ENCODE results near the gene BOLA2B.
"Not testable (repeated sequence)": the region's sequence is repeated elsewhere in the genome, so short reads cannot be mapped to it uniquely, and the experiment has no call there.

Gene BOLA2B

DNA sequence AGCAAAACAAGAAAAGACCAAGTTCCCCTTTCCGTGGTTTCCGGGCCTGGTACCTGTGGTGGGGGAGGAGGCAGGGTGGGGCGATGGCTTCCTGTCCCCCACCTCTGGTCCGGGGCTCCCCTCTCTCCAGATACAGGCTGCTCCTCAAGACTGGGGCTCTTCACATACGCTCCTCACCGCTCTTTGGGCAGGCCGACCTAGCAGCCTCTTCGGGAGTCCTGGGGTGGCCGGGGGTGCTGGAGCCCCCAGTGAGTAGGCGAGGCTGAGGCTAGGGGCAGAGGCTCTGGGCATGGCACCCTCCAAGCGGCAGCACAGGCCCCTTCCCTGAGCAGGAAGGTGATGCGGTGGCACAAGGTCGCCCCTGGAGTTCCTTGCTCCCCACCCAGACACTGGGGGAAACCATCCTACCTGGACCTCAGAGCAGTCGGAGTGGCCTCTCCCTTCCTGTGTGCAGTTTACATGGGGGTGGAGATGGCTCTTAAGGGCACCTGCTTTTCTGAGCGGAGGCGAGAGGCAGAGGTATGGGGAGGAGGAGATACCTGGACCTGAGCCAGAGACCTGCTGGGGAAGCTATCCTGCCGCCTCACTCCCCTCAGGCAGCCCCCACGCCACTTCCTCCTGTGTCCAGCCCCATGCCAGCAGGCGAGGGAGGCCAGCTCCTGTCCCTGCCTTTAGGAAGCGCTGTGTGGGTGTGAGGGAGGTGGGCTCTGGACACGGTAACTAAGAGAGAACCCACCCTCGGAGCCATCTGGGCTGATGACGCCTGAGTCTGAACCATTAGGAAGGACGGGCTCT is 9.2 kb downstream of the BOLA2B start:
- no peak for DNase-seq

DNA sequence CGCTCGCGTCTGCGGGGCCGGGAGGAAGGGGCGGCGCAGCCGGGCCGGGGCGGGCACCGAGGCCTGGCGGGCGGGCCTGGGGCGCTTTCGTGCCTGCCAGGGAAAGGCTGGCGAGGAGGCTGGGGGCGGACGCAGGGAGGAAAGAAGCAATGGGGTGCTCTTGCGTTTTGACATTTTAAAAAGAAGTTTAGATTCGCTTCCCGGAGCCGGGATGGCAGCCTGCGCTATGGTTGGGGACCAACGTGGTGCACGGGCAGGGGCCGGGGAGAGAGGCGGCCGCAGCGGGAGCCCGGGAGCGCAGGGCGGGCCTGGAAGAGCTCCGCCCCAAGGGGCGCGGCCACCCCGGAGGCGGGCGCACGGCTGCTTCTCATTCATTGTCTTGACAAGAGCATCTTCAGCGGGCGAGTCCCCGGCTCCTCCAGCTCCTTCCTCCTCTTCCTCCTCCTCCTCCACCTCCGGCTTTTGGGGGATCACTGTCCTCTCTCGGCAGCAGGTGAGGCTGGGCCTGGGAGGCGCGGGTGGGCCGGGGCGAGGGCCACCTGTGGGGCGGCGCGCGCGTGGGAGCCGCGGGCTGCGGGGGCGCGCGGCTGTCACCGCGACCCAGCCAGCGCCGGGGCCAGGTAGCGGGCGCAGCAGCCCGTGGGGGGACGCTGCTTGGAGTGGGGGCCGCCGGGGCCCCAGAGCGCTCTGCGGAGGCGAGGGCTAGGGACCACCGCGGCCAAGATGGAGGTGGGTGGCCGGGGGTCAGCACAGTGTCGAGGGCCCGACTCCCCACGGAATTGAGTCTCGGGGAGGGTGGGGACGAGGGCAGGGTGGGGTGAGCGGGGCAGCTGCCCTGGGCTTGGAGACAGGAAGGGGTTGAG is 10.0 kb downstream of the BOLA2B start, which contains the start of gene CORO1A:
TSS of gene CORO1A (plus strand) at position 370 of the 863 bp plus-strand sequence. CDS start 1,608 bp downstream, outside the sequence.
- DNase-seq: no peak

DNA sequence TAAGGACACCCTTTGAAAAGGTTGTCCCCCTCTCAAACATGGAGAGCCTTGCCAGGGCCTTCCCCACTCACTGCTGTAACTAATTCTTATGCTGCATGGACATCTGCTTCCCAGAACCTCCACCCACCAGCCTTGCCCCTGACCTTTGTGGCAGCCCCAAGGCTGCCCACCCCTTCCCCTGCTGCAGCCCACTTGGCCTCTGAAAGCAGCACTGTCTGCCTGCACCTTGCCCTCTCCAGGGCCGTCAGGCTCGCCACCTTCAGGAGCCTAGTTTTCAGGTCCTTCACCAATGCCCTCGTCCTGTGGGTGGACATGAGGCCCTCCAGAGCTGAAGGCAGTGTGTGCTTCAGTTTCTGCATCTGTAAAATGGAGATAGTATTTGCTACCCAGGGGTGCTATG is 12.7 kb downstream of the BOLA2B start:
- no peak for DNase-seq

DNA sequence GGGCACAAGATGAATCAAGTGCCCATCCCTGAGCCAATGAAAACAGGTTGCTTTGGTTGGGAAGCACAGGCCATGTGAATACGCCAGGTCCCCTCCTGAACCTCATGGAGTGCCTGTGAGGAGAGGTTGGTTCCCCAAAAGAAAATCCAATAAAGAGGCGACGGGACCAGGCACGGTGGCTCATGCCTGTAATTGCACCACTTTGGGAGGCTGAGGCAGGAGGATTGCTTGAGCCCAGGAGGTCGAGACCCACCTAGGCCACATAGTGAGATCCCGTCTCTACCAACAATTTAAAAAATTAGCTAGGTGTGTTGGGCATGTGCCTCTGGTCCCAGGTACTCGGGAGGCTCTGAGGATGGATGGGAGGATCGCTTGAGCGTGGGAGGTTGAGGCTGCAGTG is 13.5 kb downstream of the BOLA2B start:
- DNase-seq: no peak

DNA sequence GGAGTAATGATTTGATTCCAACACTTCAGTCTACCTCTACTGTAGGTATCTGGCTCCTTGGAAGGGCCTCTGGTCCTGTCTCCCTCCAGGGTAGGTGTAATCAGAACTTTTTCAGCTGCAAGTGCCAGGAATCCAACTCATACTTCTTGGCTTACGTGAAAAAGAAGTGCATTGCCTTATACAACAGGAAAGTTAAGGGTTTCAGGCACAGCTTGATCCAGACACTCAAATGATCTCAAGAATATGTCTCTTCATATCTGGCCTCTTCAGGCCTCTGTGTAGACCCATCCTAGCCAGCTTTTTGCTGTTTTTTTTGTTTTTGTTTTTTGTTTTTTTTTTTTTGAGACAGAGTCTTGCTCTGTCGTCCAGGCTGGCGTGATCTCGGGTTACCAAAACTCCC is 14.3 kb downstream of the BOLA2B start:
- DNase-seq: no peak

DNA sequence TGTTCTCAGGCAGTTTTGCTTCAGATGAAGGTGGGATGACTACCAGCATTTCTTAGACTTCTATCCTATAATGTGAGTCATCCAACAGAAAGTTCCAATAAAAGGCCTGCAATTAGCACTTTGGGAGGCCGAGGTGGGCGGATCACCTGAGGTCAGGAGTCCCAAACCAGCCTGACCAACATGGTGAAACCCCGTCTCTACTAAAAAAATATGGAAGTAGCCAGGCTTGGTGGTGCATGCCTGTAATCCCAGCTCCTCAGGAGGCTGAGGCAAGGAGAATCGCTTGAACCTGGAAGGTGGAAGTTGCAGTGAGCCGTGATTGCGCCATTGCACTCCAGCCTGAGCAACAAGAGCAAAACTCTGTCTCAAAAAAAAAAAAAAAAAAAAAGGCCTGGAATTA is 16.6 kb downstream of the BOLA2B start:
- not testable (repeated sequence) for DNase-seq

DNA sequence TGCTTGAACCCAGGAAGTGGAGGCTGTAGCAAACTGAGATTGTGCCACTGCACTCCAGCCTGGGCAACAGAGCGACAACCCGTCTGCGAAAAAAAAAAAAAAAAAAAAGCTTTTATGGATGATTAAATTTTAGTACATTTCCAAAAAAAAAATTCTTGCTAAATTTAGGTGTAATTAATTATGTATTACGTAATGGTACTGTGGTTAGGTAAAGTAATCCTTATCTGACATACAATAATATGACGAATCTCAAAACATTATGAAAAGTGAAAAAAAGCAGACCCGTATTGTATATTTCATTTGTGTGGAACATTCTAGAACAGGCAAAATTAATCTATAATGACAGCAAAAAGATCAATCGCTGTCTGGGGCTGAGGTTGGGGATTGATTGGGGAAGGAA is 20.4 kb downstream of the BOLA2B start:
- no peak for DNase-seq

DNA sequence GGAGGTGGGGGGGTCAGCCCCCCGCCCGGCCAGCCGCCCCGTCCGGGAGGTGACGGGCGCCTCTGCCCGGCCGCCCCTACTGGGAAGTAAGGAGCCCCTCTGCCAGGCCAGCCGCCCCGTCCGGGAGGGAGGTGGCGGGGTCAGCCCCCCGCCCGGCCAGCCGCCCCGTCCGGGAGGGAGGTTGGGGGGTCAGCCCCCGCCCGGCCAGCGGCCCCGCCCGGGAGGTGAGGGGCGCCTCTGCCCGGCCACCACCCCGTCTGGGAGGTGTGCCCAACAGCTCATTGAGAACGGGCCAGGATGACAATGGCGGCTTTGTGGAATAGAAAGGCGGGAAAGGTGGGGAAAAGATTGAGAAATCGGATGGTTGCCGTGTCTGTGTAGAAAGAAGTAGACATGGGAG is 23.3 kb downstream of the BOLA2B start:
- not testable (repeated sequence) for DNase-seq

DNA sequence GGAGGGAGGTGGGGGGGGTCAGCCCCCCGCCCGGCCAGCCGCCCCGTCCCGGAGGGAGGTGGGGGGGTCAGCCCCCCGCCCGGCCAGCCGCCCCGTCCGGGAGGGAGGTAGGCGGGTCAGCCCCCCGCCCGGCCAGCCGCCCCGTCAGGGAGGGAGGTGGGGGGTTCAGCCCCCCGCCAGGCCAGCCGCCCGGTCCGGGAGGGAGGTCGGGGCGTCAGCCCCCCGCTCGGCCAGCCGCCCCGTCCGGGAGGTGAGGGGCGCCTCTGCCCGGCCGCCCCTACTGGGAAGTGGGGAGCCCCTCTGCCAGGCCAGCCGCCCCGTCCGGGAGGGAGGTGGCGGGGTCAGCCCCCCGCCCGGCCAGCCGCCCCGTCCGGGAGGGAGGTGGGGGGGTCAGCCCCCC is 24.1 kb downstream of the BOLA2B start:
- not testable (repeated sequence) for DNase-seq

DNA sequence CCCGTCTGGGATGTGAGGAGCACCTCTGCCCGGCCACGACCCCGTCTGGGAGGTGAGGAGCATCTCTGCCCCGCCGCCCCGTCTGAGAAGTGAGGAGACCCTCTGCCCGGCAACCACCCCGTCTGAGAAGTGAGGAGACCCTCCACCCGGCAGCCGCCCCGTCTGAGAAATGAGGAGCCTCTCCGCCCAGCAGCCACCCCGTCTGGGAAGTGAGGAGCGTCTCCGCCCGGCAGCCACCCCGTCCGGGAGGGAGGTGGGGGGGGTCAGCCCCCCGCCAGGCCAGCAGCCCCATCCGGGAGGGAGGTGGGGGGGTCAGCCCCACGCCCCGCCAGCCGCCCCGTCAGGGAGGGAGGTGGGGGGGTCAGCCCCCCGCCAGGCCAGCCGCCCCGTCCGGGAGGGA is 24.7 kb downstream of the BOLA2B start:
- not testable (repeated sequence) for DNase-seq

DNA sequence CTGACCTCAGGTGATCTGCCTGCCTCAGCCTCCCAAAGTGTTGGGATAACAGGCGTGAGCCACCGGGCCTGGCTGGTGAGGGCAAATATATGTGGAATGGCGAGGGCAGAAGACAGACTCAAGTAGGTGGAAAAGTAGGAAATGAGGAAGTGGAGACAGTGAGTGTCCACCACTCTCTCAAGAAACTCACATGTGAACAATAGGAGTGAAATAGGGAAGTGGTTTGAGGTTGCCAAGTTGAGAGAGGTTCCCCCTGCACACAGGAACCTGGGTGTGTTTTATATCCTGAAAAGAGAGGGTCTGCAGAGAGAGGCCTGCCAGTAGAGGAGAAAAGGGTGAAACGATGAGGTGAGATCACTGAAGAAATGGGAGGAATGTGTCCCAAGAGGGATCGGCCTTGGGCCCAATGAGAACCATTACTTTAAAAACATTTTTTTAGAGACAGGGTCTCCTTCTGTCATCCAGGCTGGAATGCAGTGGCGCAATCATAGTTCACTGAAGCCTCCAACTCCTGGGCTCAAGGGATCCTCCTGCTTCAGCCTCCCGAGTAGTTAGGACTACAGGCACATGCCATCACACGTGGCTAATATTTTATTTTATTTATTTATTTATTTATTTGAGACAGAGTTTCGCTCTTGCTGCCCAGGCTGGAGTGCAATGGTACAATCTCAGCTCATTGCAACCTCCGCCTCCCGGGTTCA is 27.1 kb downstream of the BOLA2B start:
- DNase-seq: no peak

DNA sequence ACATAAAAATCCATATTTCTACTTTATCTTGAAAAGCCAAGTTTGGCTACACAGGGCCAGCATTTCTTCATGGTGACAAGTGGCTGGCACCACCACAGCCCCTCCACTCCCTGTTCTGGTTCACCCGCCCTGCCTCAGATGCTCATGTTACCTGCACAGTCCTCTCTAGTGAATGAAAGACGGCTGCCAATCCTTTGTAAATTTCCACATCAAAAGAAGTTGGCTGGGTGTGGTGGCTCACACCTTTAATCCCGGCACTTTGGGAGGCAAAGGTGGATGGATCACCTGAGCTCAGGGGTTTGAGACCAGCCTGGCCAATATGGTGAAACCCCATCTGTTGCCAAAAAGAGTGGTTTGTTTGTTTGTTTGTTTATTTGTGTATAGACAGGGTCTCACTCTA is 29.9 kb downstream of the BOLA2B start:
- DNase-seq: no peak

DNA sequence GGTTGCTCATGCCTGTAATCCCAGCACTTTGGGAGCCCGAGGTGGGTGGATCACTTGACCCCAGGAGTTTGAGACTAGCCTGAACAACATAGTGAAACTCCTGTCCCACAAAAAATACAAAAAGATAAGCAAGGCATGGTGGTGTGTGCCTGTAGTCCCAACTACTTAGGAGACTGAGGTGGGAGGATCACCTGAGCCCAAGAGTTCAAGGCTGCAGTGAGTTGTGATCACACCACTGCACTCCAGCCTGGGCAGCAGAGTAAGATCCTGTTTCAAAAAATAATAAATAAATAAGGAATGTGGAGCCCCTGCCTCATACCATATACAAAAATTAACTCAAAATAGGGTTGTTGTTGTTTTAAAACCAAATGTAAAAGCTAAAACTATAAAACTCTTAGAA is 36.3 kb downstream of the BOLA2B start:
- no peak for DNase-seq

DNA sequence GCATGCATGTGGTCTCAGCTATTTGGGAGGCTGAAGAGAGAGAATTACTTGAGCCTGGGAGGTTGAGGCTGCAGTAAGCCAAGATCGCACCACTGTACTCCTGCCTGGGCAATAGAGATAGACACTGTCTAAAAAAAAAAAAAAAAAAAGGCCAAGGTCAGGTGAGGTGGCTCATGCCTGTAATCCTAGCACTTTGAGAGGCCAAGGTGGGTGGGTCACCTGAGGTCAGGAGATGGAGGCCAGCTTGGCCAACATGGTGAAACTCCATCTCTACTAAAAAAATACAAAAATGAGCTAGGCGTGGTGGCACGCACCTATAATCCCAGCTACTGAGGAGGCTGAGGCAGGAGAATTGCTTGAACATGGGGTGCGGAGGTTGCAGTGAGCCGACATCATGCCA is 38.3 kb downstream of the BOLA2B start:
- no peak for DNase-seq

DNA sequence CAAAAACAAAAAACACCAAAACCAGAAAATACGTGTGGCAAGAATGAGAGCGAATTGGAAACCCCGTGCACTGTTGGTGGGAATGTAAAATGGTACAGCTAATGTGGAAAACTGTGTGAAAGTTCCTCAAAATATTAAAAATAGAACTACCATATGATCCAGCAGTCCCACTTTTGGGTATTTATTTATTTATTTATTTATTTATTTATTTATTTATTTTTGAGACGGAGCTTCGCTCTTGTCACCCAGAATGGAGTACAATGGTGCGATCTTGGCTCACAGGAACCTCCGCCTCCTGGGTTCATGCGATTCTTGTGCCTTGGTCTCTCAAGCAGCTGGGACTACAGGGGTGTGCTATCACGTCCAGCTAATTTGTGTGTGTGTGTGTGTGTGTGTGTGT is 40.9 kb downstream of the BOLA2B start:
- DNase-seq: no peak

DNA sequence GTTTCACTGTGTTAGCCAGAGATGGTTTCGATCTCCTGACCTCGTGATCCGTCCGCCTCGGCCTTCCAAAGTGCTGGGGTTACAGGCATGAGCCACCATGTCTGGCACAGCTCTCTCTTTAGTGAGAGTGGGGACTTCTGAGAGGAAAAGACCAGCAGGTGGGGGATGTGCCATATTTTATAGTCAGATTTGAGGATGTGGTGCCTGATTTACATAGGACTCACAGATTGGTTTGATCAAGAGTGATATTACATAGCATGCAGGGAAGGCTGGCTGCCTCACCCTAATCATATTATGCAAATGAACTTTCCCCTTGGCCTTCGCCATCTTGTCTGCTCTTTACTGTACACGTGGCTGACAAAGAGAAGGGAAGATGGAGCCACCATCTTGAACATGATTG is 42.4 kb downstream of the BOLA2B start:
- DNase-seq: no peak

DNA sequence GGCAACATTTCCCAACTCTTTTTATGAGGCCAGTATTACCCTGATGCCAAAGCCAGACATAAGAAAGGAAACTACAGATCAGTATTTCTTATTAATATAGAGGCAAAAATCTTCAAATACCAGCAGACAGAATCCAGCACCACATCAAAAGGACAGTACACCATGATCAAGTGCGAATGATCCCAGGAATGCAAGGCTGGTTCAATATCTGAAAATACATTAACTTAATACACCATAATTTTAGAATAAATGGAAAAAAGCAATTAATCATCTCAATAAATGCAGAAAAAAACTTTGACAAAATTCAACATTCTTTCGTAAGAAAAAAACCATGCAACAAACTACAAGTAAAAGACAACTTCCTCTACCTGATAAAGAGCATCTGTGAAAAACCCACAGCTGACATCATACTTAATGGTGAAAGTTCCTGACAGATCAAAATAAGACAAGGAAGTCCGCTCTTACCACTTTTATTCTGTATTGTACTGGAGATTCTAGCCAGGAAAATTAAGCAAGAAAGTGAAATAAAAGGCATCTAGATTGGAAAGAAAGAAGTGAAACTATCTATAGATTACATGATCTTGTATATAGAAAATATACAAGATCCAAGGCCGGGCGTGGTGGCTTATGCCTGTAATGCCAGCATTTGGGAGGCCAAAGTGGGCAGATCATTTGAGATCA is 44.1 kb downstream of the BOLA2B start:
- no peak for DNase-seq

DNA sequence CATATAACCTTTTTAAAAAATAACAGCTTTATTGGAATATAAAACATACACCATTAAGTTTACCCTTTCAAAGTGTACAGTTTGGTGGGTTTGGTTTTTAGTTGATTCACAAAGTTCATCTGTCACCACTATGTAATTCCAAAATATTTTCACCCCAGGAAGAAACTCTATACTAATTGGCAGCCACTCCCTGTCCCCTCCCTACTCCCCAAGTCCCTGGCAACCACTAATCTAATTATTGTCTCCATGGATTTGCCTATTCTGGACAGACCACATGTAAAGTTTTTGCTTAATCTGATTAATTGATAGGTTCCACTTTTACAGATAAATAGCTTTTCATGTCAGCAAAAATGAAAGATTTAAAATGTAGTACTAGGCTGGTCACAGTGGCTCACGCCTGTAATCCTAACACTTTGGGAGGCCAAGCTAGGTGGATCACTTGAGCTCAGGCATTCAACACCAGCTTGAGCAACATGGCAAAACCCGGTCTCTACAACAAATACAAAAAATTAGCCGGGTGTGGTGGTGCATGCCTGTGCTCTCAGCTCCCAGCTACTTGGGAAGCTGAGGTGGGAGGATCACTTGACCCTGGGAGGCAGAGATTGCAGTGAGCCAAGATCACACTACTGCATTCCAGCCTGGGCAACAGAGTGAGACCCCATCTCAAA is 45.5 kb downstream of the BOLA2B start:
- no peak for DNase-seq

DNA sequence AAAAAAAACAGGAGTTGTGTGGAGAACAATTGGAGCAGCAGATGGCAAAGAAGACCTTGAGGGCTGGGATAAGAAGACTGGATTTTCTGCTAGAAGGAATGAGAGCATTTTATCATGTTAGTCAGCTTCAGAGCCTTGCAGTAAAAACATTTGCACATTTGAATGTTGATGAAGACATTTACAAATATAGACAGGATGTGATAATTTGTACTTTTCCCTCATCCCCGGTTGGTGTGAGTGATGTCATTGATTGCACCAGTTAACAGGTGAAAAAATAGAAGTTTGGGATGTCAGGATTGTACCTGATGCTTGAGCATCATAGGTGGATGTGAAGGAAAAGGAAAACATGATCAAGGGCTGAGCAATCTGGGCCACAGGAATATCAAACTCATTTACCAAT is 47.8 kb downstream of the BOLA2B start:
- peak; percentile 62 for DNase-seq

DNA sequence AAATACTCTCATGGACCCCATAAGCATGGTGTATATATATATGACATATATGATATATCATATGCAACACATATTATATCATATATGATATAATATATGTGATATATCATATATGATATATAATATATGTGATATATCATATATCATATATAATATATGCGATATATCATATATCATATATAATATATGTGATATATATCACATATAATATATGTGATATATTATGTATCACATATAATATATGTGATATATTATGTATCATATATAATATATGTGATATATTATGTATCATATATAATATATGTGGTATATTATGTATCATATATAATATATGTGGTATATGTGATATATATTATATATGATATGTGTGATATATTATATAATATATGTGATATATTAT is 48.5 kb downstream of the BOLA2B start:
- DNase-seq: no peak

DNA sequence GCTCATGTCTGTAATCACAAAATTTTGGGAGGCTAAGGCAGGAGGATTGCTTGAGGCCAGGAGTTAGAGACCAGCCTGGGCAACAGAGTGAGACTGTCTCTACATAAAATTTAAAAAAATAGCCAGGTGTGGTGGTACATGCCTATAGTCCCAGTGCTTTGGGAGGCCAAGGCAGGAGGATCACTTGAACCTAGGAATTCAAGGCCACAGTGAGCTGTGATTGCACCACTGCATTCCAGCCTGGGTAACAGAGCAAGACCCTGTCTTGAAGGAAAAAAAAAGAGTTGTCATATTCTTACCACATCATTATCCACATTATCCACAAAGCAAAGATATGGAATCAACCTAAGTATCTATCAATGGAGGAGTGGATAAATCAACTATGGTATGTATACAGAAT is 49.4 kb downstream of the BOLA2B start:
- no peak for DNase-seq

DNA sequence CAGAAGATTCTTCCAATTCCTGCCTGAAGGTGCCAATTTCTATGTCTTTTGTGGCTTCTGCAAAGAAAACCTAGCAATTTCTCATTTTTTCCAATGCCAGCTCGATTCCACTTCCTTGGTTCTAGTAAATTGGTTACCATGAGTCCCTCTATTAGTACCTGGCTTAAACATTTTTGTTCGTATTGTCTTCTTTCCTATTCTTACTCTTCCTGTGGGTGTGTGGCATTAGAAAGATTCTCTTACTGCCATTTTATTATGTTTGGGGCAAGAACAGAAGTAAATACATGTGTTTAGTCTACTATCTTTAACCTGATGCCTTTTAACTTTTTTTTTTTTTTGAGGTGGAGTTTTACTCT is 50.1 kb downstream of the BOLA2B start:
- DNase-seq: no peak

Measured in NCI-H524 treated with DMSO at 0.1 percent for 48 hours (cell line).